Neutrophil (primary cell): ENCODE measurements around the gene RHBDL1.
"Not testable (repeated sequence)": the region's sequence is repeated elsewhere in the genome, so short reads cannot be mapped to it uniquely, and the experiment has no call there.

Source experiments
- H3K27ac ChIP-seq: fragments of 200-600 bp; sonication (generic); 2 replicates; pipeline ENCODE4 v1.5.1; 2016; ENCODE audit warnings: mild to moderate bottlenecking, moderate library complexity
- H3K27me3 ChIP-seq: fragments of 200-600 bp; sonication (generic); 2 replicates; pipeline ENCODE4 v1.6.0; 2016; ENCODE audit warnings: mild to moderate bottlenecking
- H3K36me3 ChIP-seq: fragments of 200-600 bp; sonication (generic); 2 replicates; pipeline ENCODE4 v1.5.1; 2017
- H3K4me1 ChIP-seq, 2 experiments: fragments of 200-600 bp in 1 of 2; sonication (generic) in 1 of 2; 1 replicate in 1 of 2; 2 replicates in 1 of 2; pipeline versions ENCODE4 v1.5.1 to v1.6.1; 2013 to 2016; ENCODE audit warnings: low read depth in 1 of 2, low read length in 1 of 2, mild to moderate bottlenecking in 1 of 2, moderate library complexity in 1 of 2; ENCODE audit not compliant: control insufficient read depth in 1 of 2, insufficient read depth in 1 of 2
- H3K4me3 ChIP-seq, 2 experiments: fragments of 200-600 bp in 1 of 2; sonication (generic) in 1 of 2; 1 replicate in 1 of 2; 2 replicates in 1 of 2; pipeline ENCODE4 v1.5.1; 2013 to 2016; ENCODE audit warnings: low read depth in 1 of 2, low read length in 1 of 2, mild to moderate bottlenecking in 1 of 2, moderate library complexity in 1 of 2
- H3K9me3 ChIP-seq: fragments of 200-600 bp; sonication (generic); 2 replicates; pipeline ENCODE4 v1.5.1; 2016
- CTCF ChIP-seq: fragments of 200-600 bp; sonication (generic); IDR thresholded peaks from 2 replicates; pipeline ENCODE4 v1.5.1; 2016; ENCODE audit warnings: antibody characterized with exemption

The RHBDL1 gene

DNA sequence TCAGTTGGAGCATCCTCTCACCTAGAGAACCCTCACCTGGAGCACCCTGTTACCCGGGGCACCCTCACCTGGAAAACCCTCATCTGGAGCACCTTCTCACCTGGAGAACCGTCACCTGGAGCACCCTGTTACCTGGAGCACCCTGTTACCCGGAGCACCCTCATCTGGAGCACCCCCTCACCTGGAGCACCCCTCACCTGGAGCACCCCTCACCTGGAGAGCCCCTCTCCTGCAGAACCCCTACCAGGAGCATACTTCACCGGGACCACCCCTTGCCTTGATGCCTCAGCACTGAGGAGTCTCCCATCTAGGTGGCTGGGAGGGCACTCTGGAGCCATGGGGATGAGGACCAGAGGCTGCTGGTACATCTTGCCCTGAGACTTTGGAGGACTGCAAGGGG, 33.5 kb downstream of the RHBDL1 start:
- no peaks in the 10 kb centered on the region for H3K4me1 ChIP-seq
- H3K27me3 ChIP-seq = peaks cover 99% of the 10 kb centered on the region
- H3K9me3 ChIP-seq = no peaks in the 10 kb centered on the region
- H3K27ac ChIP-seq = no peak overlapping the region
- TF ChIP-seq CTCF = no peak
- H3K4me3 ChIP-seq = no peak overlapping the region
- H3K36me3 ChIP-seq = no peaks in the 10 kb centered on the region

DNA sequence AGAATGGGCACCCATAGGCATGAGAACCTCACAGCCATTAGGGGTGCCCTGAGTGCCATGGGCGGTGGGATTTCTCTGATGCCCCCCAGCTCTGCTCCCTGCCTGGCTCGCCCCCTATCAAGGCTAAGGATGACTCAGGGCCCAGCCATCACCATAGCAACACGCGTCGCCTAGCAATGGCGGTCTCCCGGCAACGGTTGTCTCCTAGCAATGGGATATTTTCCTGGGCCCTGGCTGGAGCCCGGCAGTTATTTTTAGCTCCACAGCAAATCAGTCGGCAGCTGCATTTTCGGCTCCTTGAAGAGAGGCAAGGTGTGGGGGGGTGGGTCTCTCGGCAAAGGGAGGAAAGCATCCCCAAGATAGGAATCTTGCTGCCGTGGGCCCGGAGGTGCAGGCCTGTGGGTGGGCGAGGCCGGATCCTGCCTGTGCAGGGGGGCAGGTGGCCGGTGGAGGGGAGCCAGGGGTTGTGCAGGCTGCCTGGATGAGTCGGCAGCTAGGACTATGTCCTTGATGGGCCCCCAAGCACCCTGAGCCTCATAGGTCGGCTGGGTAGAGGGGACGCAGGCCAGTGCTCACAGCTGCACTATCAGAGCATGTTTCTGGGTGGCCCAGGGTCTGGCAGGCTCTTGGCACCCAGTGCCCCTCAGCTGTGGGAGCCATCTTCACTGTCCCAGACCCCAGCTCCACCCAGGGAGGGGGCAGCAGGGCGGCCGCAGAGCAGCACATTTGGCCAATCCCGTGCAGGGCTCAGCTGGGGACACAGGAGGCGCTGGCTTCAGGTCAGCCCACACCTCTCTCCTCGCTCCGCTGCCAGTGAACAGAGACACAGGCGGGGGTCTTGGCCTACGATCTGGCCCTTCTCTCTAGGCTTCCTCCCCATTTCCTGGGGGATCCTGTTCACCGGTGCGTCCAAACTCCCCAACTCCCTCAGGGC, 34.4 kb downstream of the RHBDL1 start:
- TF ChIP-seq CTCF = no peak
- Histone ChIP-seq H3K4me1 (peaks cover 0 to 5% of the 10 kb centered on the region in 2 experiments), H3K27me3 (peaks cover 99% of the 10 kb centered on the region), H3K9me3 (no peaks in the 10 kb centered on the region), H3K27ac (no peak overlapping the region), H3K36me3 (no peaks in the 10 kb centered on the region), H3K4me3 (no peak overlapping the region)

DNA sequence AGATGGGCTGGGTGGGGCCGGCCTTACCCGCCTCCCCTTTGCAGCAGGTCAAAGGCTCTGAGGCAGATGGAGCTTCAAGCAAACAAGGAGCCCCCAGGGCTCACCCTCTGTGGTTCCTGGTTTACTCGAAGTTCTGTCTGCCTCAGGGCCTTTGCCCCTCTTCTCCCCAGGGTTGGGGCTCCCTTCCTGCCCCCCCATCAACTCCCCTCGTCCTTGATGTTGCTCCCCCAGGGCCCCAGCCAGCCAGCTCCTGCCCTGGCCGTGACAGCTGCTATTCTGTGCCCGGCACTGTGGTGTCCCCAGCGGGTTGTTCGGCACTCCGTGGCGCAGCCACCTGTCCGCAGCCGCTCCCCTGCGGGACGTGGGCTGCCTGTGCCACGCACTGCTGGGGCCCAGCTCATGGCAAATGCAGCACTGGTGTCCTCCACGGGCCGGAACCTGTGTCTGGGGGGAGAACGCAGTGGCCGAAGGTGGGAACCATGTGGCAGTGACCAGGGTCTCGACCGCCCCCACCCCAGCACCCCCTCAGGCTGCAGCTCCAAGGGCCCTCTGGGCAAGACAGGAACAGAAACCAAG, 35.1 kb downstream of the RHBDL1 start:
- H3K36me3 ChIP-seq = no peaks in the 10 kb centered on the region
- peaks cover 5 to 10% of the 10 kb centered on the region in 2 experiments for H3K4me1 ChIP-seq
- peaks cover 99% of the 10 kb centered on the region for H3K27me3 ChIP-seq
- H3K9me3 ChIP-seq = no peaks in the 10 kb centered on the region
- no peak overlapping the region for H3K4me3 ChIP-seq
- no peak overlapping the region for H3K27ac ChIP-seq
- TF ChIP-seq CTCF = no peak

DNA sequence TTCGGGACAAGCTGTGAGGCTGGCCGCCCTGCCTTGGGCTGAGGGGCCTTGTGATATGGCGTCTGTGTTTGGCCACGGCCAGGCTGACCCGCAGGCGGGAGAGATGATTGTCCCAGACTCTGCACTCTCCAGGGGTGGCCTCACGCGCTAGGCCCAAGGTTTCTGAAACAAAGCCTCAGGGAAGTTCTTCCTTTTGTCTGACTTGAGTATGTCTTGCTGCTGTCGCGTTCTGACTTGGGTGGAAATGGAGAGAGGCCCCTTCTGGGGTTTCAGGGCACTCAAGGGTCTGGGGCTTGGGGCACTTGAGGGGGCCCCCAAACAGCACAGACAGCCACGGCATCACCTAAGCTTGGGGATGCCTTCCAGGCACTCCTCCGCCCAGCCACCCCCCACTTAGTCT, 35.6 kb downstream of the RHBDL1 start:
- H3K27me3 ChIP-seq = peaks cover 100% of the 10 kb centered on the region
- H3K36me3 ChIP-seq = no peaks in the 10 kb centered on the region
- H3K4me3 ChIP-seq = no peak overlapping the region
- TF ChIP-seq CTCF = no peak
- H3K27ac ChIP-seq = no peak overlapping the region
- H3K4me1 ChIP-seq = peaks cover 9 to 15% of the 10 kb centered on the region in 2 experiments
- H3K9me3 ChIP-seq = no peaks in the 10 kb centered on the region

DNA sequence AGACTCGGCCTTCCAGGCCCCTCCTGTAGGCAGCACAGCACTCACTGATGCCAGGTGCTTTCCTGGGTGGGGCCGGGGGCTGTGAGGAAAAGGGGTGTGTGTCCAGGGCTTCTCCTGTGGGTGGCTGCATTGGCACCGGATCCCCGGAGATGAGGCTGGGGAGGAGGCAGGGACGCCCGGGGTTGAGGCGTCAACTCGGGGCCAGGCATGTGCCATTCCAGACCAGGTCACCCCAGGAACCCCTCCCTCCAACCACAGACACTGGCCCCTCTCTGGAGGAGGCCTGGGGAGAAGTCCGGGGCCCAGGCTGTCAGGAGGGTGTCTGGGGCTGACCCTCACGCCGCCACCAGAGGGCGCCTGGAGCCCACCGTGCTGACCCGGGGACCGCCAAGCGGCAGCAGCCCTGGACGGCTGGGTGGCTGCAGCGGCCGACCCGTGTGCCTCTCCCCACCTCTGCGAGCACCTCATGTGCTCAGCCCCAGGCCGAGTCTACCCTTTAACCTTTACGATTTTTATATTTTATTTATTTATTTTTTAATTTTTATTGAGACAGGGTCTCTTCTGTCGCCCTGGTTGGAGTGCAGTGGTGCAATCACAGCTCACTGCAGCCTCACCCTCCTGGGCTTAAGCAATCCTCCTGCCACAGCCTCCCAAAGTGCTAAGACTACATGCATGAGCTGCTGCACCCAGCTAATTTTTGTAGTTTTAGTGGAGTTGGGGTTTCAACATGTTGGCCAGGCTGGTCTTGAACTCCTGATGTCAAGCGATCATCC, 36.3 kb downstream of the RHBDL1 start:
- Histone ChIP-seq H3K27me3 (peaks cover 100% of the 10 kb centered on the region), H3K36me3 (no peaks in the 10 kb centered on the region), H3K9me3 (no peaks in the 10 kb centered on the region), H3K27ac (no peak overlapping the region), H3K4me1 (peaks cover 9 to 16% of the 10 kb centered on the region in 2 experiments), H3K4me3 (no peak overlapping the region)
- peak; percentile 79 for TF ChIP-seq CTCF

- not testable (repeated sequence) for H3K27ac ChIP-seq, H3K4me3 ChIP-seq, H3K9me3 ChIP-seq, H3K36me3 ChIP-seq
- Histone ChIP-seq H3K27me3 (peaks cover 100% of the 10 kb centered on the region), H3K4me1 (peaks cover 9 to 16% of the 10 kb centered on the region in 2 experiments)
These were observed 37.3 kb downstream of the RHBDL1 start for GRCh38 chr16:712740-713250.
